CD14-positive monocyte (primary cell): Measurements from ENCODE around the gene RGS17. TPM values are rescaled to one million over a fixed set of nuclear protein-coding genes. Genes with fewer than 3 reads are reported as not detected.

ENCODE experiments used
- DNase-seq, 3 donors: peaks; one replicate each; pipeline ENCODE4 v3.0.0-alpha.2; 2011 to 2022
- H2AFZ ChIP-seq: 2 replicates; pipeline ENCODE4 v1.6.0; 2012; ENCODE audit warnings: mild to moderate bottlenecking, low read depth, low read length, inconsistent platforms; ENCODE audit not compliant: insufficient read depth, poor library complexity, severe bottlenecking
- H3K27ac ChIP-seq, 2 donors: 1 replicate in 1 of 2; 2 replicates in 1 of 2; pipeline ENCODE4 v1.5.1; 2012 to 2013; ENCODE audit warnings: low read length in 2 of 2, control low read depth in 1 of 2, inconsistent platforms in 1 of 2, low read depth in 1 of 2, mild to moderate bottlenecking in 1 of 2
- H3K27me3 ChIP-seq, 2 donors: one replicate each; pipeline versions ENCODE4 v1.6.0 to v1.6.1; 2011 to 2013; ENCODE audit warnings: low read length in 2 of 2; ENCODE audit not compliant: control insufficient read depth in 2 of 2, insufficient read depth in 2 of 2
- H3K36me3 ChIP-seq, 2 donors: replicated peaks in 1 of 2; 1 replicate in 1 of 2; 2 replicates in 1 of 2; pipeline versions ENCODE4 v1.5.1 to v1.6.1; 2012 to 2013; ENCODE audit warnings: low read length in 2 of 2, control low read depth in 1 of 2, inconsistent platforms in 1 of 2, mild to moderate bottlenecking in 1 of 2; ENCODE audit not compliant: insufficient read depth in 2 of 2, control insufficient read depth in 1 of 2
- H3K4me1 ChIP-seq, 2 donors: 1 replicate in 1 of 2; 2 replicates in 1 of 2; pipeline versions ENCODE4 v1.5.1 to v1.6.1; 2012 to 2013; ENCODE audit warnings: low read length in 2 of 2, control low read depth in 1 of 2, inconsistent platforms in 1 of 2, mild to moderate bottlenecking in 1 of 2, moderate library complexity in 1 of 2; ENCODE audit not compliant: insufficient read depth in 2 of 2, control insufficient read depth in 1 of 2
- H3K4me2 ChIP-seq: replicated peaks from 2 replicates; pipeline ENCODE3; 2012; ENCODE audit warnings: low read length, moderate library complexity, mild to moderate bottlenecking; ENCODE audit not compliant: poor library complexity, severe bottlenecking; ENCODE audit errors: extremely low read depth
- H3K4me3 ChIP-seq, 3 experiments: fragments of 200-600 bp in 1 of 3; sonication (generic) in 1 of 3; replicated peaks in 1 of 3; 1 replicate in 2 of 3; 2 replicates in 1 of 3; pipeline ENCODE4 v1.5.1; 2011 to 2013; ENCODE audit warnings: low read length in 3 of 3, mild to moderate bottlenecking in 3 of 3, control low read depth in 2 of 3, low read depth in 2 of 3, inconsistent platforms in 1 of 3, moderate library complexity in 1 of 3
- H3K79me2 ChIP-seq: 2 replicates; pipeline ENCODE4 v1.6.0; 2012; ENCODE audit warnings: mild to moderate bottlenecking, control low read depth, inconsistent platforms, low read length, moderate library complexity; ENCODE audit not compliant: insufficient read depth
- H3K9ac ChIP-seq: 2 replicates; pipeline ENCODE4 v1.6.0; 2017; ENCODE audit warnings: low read length, mild to moderate bottlenecking; ENCODE audit not compliant: insufficient read depth, poor library complexity, severe bottlenecking
- H3K9me3 ChIP-seq, 2 donors: replicated peaks in 1 of 2; 1 replicate in 1 of 2; 2 replicates in 1 of 2; pipeline versions ENCODE4 v1.5.1 to v1.6.1; 2012 to 2013; ENCODE audit warnings: low read length in 2 of 2, control low read depth in 1 of 2; ENCODE audit not compliant: control insufficient read depth in 1 of 2, insufficient read depth in 1 of 2
- H4K20me1 ChIP-seq: 2 replicates; pipeline ENCODE4 v1.6.0; 2012; ENCODE audit warnings: mild to moderate bottlenecking, low read length, control low read depth, moderate library complexity; ENCODE audit not compliant: insufficient read depth
- H3K27ac Mint-ChIP-seq, 7 donors: one replicate each; pipeline ENCODE4 v1.8.0; 2020; ENCODE audit warnings: mild to moderate bottlenecking in 7 of 7, mixed read lengths in 7 of 7, moderate library complexity in 6 of 7, inconsistent platforms in 2 of 7
- H3K27me3 Mint-ChIP-seq, 3 donors: one replicate each; pipeline ENCODE4 v1.8.0; 2021 to 2022; ENCODE audit warnings: low read depth in 3 of 3, mild to moderate bottlenecking in 3 of 3, mixed read lengths in 3 of 3, moderate library complexity in 3 of 3, inconsistent platforms in 1 of 3
- H3K36me3 Mint-ChIP-seq, 2 donors: one replicate each; pipeline ENCODE4 v1.8.0; 2020; ENCODE audit warnings: mixed read lengths in 2 of 2, inconsistent platforms in 1 of 2, mild to moderate bottlenecking in 1 of 2
- H3K4me1 Mint-ChIP-seq: one replicate; pipeline ENCODE4 v1.8.0; 2020; ENCODE audit warnings: mild to moderate bottlenecking, mixed read lengths
- H3K4me3 Mint-ChIP-seq, 2 donors: one replicate each; pipeline ENCODE4 v1.8.0; 2020; ENCODE audit warnings: mild to moderate bottlenecking in 2 of 2, mixed read lengths in 2 of 2, moderate library complexity in 1 of 2
- H3K9me3 Mint-ChIP-seq, 7 donors: one replicate each; pipeline ENCODE4 v1.8.0; 2020 to 2022; ENCODE audit warnings: mixed read lengths in 7 of 7, mild to moderate bottlenecking in 6 of 7, moderate library complexity in 6 of 7, inconsistent platforms in 2 of 7
- CTCF ChIP-seq: fragments of 200-600 bp; IDR thresholded peaks from one replicate; pipeline ENCODE4 v1.8.0; 2022; ENCODE audit warnings: antibody characterized with exemption, mild to moderate bottlenecking
- WGBS: methylation state at CpG from one replicate; pipeline ENCODE4 v1.1.5; 2013; ENCODE audit warnings: missing lambda C conversion rate; ENCODE audit not compliant: insufficient coverage; 5-methylcytosine and 5-hydroxymethylcytosine counted together
- intact Hi-C, 2 donors: fragments of 100-400 bp; cut with micrococcal nuclease; formaldehyde crosslinking; loops; one replicate each; pipeline versions ENCODE4 v1.15.0 to v1.15.1; 2023
- polyA plus RNA-seq, 3 donors: library from polyadenylated mRNA; depleted of rRNA in 1 of 3; unstranded in 2 of 3; stranded (reverse) in 1 of 3; fragments of 300-500 nt in 2 of 3; fragments of >200 nt in 1 of 3; fragmentation: Illumina TruSeq in 2 of 3; gene quantifications; 1 replicate in 2 of 3; 2 replicates in 1 of 3; pipeline ENCODE4 v1.2.3, GENCODE V29; 2012 to 2021

The RGS17 gene
- polyA plus RNA-seq, 3 donors = not detected

- Histone ChIP-seq H3K9me3 (no peaks in the 10 kb centered on the region), H3K4me2 (no peak overlapping the region), H3K27me3 (no peaks in the 10 kb centered on the region), H3K36me3 (no peaks in the 10 kb centered on the region), H3K4me3 (no peak overlapping the region), H3K4me1 (no peaks in the 10 kb centered on the region), H3K79me2 (no peaks in the 10 kb centered on the region), H4K20me1 (no peaks in the 10 kb centered on the region), H3K9ac (no peak overlapping the region), H3K27ac (no peak overlapping the region), H2AFZ (no peak overlapping the region)
- Mint-ChIP-seq H3K27ac (no peak overlapping the region), H3K4me1 (no peaks in the 10 kb centered on the region), H3K9me3 (peaks cover 1 to 12% (median 3%) of the 10 kb centered on the region in 7 donors), H3K27me3 (peaks cover 1 to 2% (median 2%) of the 10 kb centered on the region in 3 donors), H3K36me3 (no peaks in the 10 kb centered on the region), H3K4me3 (peak overlapping the region in 1 of 2 donors; percentile 22)
- TF ChIP-seq CTCF = no peak
- WGBS = 89% methylated on average over 17 of the region's 21 CpGs
- no peak for DNase-seq
- intact Hi-C loops = no loop called here
Observed at GRCh38 chr6:153150752-153151440, 19.8 kb upstream of the RGS17 start.

DNA sequence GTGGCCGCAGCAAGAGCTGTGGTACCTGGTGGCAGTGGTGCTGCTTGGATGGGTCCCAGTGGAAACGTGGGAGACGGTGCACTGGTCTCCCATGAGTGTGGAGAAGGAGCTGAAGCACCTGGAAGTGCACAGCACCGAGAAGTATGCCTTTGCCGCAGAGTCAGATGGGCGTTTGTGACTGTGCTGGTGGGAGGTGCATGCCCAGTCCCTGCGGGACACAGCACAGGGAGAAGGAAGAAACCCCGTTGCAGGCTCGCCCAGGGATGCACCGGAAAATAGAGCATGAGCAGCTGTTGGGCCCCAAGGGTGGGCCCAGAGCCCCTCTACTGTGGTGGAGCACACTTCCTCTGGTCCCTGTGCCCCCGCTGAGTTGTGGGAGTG lies 19.3 kb upstream of the RGS17 start:
- Histone ChIP-seq H3K9me3 (no peaks in the 10 kb centered on the region), H4K20me1 (no peaks in the 10 kb centered on the region), H3K9ac (no peak overlapping the region), H2AFZ (no peak overlapping the region), H3K4me3 (no peak overlapping the region), H3K27me3 (no peaks in the 10 kb centered on the region), H3K36me3 (no peaks in the 10 kb centered on the region), H3K79me2 (no peaks in the 10 kb centered on the region), H3K27ac (no peak overlapping the region), H3K4me1 (no peaks in the 10 kb centered on the region), H3K4me2 (no peak overlapping the region)
- Mint-ChIP-seq H3K4me3 (peak overlapping the region in 1 of 2 donors; percentile 22), H3K27ac (no peak overlapping the region), H3K4me1 (no peaks in the 10 kb centered on the region), H3K36me3 (no peaks in the 10 kb centered on the region), H3K27me3 (peaks cover under 1 to 2% (median 2%) of the 10 kb centered on the region in 3 donors), H3K9me3 (peaks cover 0 to 16% (median 3%) of the 10 kb centered on the region in 7 donors)
- intact Hi-C loops = no loop called here
- TF ChIP-seq CTCF = no peak
- WGBS = 91% methylated on average over 6 of the region's 11 CpGs
- DNase-seq = no peak
